NOMO-1 treated with DMSO at 0.1 percent for 48 hours (cell line): ENCODE measurements around the gene PHYH.
"Not testable (repeated sequence)": the region's sequence is repeated elsewhere in the genome, so short reads cannot be mapped to it uniquely, and the experiment has no call there.

Experiments used
- DNase-seq: peaks from one replicate; lab custom pipeline; 2025; ENCODE audit not compliant: unreplicated experiment; lab: John Stamatoyannopoulos, UW

PHYH gene

GRCh38 chr10:13322615-13323148 lies 22.8 kb upstream of the PHYH start:
- no peak for DNase-seq

GRCh38 chr10:13321576-13321975 lies 21.7 kb upstream of the PHYH start:
- DNase-seq: no peak

DNA sequence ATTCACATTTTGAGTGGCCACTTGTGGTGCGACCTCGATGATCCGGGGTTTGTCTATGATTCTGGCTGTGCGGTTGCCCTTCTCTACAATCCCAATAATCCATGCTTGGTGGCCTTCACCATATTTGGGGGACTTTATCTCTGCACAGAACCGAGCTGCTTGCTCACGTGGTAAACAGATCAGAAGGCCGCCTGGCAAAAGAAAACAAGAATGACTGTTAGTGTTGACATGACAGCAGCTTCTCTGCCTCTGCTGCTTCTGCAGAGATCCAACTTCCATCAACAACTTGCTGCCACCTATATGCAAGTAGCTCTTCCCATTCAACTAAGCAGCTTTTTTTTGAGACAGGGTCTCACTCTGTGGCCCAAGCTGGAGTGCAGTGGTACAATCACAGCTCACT lies 19.3 kb upstream of the PHYH start:
- no peak for DNase-seq

DNA sequence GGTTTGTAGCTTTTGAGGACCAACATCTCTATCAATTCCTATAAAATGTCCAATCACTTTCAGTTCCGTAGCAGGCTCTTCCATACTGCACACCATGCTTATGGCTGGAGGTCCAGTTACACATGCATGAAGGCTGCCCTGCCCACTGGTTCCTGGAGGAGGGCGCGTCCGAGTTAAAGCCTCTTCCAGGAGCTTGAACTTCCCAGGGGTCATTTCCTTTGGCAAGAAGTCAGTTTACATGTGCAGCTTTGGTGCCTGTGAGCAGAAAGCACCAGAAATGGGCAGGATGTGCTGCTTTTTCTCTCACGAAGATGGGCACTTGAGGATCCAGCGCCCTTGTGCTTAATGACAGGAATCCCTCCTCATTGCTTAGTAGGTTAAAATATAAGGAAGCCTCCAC lies 17.6 kb upstream of the PHYH start:
- no peak for DNase-seq

GRCh38 chr10:13316635-13317311 lies 16.9 kb upstream of the PHYH start:
- no peak for DNase-seq

DNA sequence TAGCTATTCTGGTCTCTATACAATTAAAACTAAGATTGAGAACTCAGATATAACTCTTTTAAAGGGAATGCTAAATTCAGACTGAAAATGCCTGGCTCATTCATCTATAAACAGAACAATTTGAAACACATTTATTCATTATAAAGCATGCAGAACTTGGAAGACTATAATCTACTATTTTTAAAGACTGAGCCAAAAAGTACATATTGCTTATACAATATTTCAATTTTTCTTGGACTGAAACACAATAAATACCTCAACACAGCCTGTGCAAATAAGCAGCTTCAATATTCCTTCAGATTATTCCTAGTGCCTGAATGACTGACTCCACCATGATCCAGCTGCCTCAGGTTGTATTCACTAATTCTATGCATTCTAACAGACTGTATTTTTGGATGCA lies 15.5 kb upstream of the PHYH start:
- no peak for DNase-seq

- DNase-seq: no peak
Observed at GRCh38 chr10:13311177-13311575, 11.3 kb upstream of the PHYH start.

GRCh38 chr10:13310518-13311176 lies 10.8 kb upstream of the PHYH start:
- DNase-seq: no peak

DNA sequence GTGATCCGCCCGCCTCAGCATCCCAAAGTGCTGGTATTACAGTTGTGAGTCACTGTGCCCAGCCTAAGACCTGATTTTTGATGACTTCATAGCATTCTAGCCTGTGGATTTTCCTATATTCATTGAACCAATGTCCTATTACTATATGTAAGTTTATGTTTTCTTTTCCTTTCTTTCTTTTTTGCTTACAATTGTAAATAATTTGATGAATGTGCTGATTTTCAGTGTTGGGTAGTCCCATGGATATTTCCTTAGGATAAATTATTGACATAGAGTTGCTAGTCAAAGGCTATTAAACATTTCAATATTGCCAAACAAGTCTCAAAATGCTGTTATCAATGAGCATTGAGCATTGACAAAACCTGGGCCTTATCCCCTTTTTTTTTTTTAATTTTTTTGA lies 9.9 kb upstream of the PHYH start:
- DNase-seq: no peak

- no peak for DNase-seq
Observed at GRCh38 chr10:13308096-13308495, 8.2 kb upstream of the PHYH start.

GRCh38 chr10:13306103-13306502 lies 6.2 kb upstream of the PHYH start:
- DNase-seq: no peak

DNA sequence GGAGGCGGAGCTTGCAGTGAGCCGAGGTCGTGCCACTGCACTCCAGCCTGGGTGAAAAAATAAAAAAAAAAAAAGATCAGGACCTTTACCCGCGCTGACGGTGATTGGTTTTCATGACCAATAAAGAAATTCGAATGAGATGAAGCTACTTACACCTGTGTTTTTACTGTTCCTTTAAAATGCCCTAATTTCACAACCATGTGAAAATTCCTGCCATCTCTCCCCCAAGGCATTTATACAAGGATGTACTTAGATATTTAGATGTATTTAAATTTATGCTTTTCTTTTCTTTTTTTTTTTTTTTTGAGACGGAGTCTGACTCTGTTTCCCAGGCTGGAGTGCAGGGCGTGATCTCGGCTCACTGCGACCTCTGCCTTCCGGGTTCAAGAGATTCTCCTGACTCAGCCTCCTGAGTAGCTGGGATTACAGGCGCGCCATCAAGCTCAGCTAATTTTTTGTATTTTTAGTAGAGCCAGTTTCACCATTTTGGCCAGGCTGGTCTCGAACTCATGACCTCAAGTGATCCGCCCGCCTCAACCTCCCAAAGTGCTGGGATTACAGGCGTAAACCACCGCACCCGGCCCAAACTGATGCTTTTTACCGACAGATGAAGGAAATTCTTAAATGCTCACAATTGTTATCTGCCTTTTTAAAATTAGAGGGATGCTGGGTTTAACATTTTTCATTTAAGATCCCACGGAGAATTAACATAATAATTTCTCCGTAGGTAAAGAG lies 3.1 kb upstream of the PHYH start:
- DNase-seq: no peak

GRCh38 chr10:13298748-13299436 lies 972 bp downstream of the PHYH start:
- no peak for DNase-seq

DNA sequence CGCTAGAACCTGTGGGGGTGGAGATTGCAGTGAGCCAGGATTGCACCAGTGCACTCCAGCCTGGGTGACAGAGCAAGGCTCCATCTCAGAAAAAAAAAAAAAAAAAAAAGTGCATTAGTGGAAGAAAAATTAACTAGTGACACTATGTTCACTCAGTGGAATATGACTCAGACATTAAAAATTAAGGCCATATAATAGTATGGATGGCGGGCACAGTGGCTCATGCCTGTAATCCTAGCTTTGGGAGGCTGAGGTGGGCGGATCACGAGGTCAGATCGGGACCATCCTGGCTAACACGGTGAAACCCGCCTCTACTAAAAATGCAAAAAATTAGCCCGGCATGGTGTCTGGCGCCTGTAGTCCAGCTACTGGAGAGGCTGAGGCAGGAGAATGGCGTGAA lies 3.4 kb downstream of the PHYH start:
- no peak for DNase-seq

GRCh38 chr10:13294784-13295183 lies 5.1 kb downstream of the PHYH start:
- DNase-seq: no peak

DNA sequence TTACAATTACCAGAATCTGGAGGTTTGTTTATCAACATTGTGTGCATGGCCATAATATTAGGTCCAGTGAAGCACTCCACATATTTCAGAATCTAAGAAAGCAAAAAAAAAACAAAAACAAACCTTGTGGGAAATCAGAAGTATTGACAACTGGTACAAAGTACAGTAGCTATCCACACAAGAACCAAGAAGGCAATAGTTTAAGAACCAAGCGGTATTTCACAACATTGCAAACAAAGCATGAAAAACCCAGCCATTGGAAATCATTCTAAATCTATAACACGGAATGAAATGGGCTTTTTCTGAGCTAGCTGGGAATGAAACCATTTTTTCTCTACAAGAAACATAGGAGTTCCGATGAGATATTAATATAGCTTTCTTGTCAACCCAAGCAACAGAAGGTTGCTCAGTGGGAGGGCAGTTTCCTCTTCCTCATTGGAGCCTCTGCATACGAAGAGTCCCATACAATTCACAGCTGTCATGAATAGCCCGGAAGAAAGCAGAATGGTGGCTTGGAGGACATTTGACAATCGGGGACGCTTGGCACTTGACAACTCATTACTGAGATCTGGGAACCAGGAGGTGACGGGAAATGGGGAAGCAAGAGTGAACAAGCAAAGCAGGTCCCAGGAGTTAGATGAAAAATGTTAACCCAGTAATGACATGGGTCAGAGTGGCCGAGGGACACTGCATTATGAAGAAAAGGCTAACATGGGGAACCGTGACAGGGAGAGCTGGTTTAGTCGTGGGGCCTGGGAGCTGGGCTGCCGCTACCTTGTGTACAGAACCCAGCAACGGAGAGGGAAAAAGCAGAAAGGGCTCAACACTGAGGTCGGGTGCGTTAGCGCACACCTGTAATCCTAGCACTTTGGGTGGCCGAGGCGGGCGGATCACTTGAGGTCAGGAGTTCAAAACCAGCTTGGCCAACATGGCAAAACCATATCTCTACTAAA lies 7.8 kb downstream of the PHYH start:
- DNase-seq: no peak

- no peak for DNase-seq
Observed at GRCh38 chr10:13291061-13291460, 8.8 kb downstream of the PHYH start.

DNA sequence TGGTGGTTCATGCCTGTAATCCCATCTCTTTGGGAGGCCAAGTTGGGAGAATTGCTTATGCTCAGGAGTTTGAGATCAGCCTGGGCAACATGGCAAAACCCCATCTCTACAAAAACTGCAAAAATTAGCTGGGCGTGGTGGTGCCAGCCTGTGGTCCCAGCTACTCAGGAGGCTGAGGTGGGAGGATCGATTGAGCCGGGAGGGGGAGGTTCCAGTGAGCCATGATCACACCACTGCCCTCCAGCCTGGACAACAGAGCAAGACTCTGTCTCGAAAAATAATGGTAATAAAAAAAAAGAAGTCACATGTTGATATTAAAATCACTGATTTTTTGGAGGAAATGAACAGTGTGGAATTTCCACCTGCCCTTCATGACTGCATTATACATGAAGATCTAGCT lies 15.8 kb downstream of the PHYH start:
- no peak for DNase-seq

DNA sequence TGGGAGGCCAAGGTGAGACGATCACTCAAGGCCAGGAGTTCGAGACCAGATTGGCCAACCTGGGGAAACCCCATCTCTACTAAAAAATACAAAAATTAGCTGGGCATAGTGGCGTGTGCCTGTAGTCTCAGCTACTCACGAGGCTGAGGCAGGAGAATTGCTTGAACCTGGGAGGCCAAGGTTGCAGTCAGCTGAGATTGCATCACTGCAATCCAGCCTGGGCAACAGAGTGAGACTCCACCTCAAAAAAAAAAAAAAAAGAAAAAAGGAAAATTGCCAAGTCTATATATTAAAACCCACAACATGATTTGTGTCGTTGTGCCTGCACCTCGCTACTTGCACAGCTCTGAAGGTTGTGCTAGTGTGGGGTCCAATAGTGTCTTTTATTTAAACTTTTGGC lies 17.5 kb downstream of the PHYH start:
- DNase-seq: not testable (repeated sequence)

DNA sequence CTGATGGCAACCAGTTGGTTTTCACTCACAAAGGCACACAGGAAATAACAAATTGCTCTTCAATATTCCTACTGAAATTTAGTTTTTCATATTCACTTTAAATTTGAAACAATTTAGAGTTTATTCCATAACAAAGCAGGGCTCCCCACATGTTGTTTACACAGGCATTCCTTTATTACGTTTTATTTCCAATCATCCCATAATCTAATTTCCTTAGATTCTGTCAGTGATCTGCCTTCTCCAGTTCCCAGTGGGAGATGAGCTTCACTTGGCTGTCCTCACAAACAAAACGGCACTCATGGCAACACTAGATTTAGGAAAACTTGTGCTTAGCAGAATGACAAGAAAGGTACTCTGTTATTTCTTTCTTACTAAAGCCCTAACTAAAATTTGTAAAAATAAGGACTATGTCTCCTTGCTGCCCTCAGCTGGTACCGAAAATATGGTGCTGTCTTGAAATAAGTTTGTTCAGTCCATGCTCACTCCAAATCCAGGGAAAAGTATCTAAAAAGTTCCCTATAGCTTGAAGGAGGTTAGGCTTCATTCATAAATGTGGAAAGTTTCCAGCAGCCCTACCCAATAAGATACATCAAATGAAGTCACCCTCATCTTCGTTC lies 23.0 kb downstream of the PHYH start:
- no peak for DNase-seq
